H1 (cell line): Measurements from ENCODE around the gene PDS5A. TPM values are rescaled to one million over a fixed set of nuclear protein-coding genes. Genes with fewer than 3 reads are reported as not detected.

Source experiments
- CTCF ChIA-PET: fragments of 300-600 bp; sonication (Branson Sonifier 250); formaldehyde crosslinking; loops from one replicate; lab custom pipeline; 2021; ENCODE audit not compliant: partially characterized antibody; lab: Charles Lee
- POLR2A ChIA-PET: fragments of 300-600 bp; sonication (Branson Sonifier 250); formaldehyde crosslinking; loops from one replicate; lab custom pipeline; 2021; ENCODE audit warnings: inconsistent platforms; ENCODE audit not compliant: partially characterized antibody; lab: Charles Lee
- DNase-seq, 2 experiments: peaks; one replicate each; pipeline versions ENCODE4 v3.0.0 to v3.0.0-alpha.2; 2010 to 2022; ENCODE audit warnings: low spot score in 2 of 2, low read depth in 1 of 2, mixed read lengths in 1 of 2
- FAIRE-seq: peaks from 2 replicates; lab custom pipeline; 2011; peaks lifted over from hg19 to GRCh38; lab: Jason Lieb, UNC
- H2AFZ ChIP-seq: 2 replicates; pipeline ENCODE4 v1.8.1; 2012; ENCODE audit warnings: low read length, inconsistent platforms
- H2AK5ac ChIP-seq: 2 replicates; pipeline ENCODE4 v1.6.1; 2013; ENCODE audit warnings: low read depth, low read length
- H2BK120ac ChIP-seq: replicated peaks from 2 replicates; pipeline ENCODE3; 2013; ENCODE audit warnings: low read depth, low read length, inconsistent platforms
- H2BK12ac ChIP-seq: 2 replicates; pipeline ENCODE4 v1.6.1; 2013; ENCODE audit warnings: low read depth, low read length
- H2BK15ac ChIP-seq: 2 replicates; pipeline ENCODE4 v1.6.1; 2013; ENCODE audit warnings: low read length
- H2BK20ac ChIP-seq: 2 replicates; pipeline ENCODE4 v1.6.1; 2013; ENCODE audit warnings: low read length
- H2BK5ac ChIP-seq: 2 replicates; pipeline ENCODE4 v1.6.1; 2013; ENCODE audit warnings: low read depth, low read length
- H3K14ac ChIP-seq: 2 replicates; pipeline ENCODE4 v1.6.1; 2013; ENCODE audit warnings: inconsistent platforms; ENCODE audit not compliant: insufficient read length
- H3K18ac ChIP-seq: 2 replicates; pipeline ENCODE4 v1.6.1; 2013; ENCODE audit warnings: low read length; ENCODE audit errors: extremely low read depth
- H3K23ac ChIP-seq: 2 replicates; pipeline ENCODE4 v1.6.1; 2013; ENCODE audit warnings: inconsistent platforms; ENCODE audit not compliant: insufficient read length
- H3K23me2 ChIP-seq: 2 replicates; pipeline ENCODE4 v1.6.1; 2013; ENCODE audit warnings: low read depth, low read length
- H3K27ac ChIP-seq: 2 replicates; pipeline ENCODE4 v1.6.1; 2011; ENCODE audit warnings: low read depth, low read length, inconsistent platforms
- H3K27me3 ChIP-seq, 4 experiments: replicated peaks in 1 of 4; 1 replicate in 1 of 4; 2 replicates in 3 of 4; pipeline versions ENCODE4 v1.6.1 to v1.8.1; 2011 to 2013; ENCODE audit warnings: low read length in 3 of 4, mild to moderate bottlenecking in 3 of 4, inconsistent platforms in 2 of 4, mixed read lengths in 2 of 4, moderate library complexity in 1 of 4; ENCODE audit not compliant: control insufficient read depth in 3 of 4, insufficient read depth in 3 of 4; ENCODE audit errors: extremely low read depth in 1 of 4
- H3K36me3 ChIP-seq, 4 experiments: 2 replicates each; pipeline versions ENCODE4 v1.6.1 to v1.8.1; 2011 to 2013; ENCODE audit warnings: mild to moderate bottlenecking in 4 of 4, low read length in 3 of 4, moderate library complexity in 2 of 4, control low read depth in 1 of 4, inconsistent platforms in 1 of 4; ENCODE audit not compliant: insufficient read depth in 4 of 4, control insufficient read depth in 2 of 4
- H3K4ac ChIP-seq: replicated peaks from 2 replicates; pipeline ENCODE3; 2013; ENCODE audit warnings: low read length, low read depth, mixed read lengths, inconsistent platforms; ENCODE audit not compliant: insufficient read length
- H3K4me1 ChIP-seq, 4 experiments: replicated peaks in 1 of 4; 1 replicate in 1 of 4; 2 replicates in 3 of 4; pipeline versions ENCODE4 v1.6.1 to v1.8.1; 2011 to 2013; ENCODE audit warnings: low read length in 3 of 4, inconsistent platforms in 2 of 4, mixed read lengths in 1 of 4; ENCODE audit not compliant: insufficient read depth in 4 of 4, control insufficient read depth in 3 of 4
- H3K4me2 ChIP-seq, 2 experiments: 2 replicates each; pipeline versions ENCODE4 v1.6.1 to v1.8.1; 2011 to 2013; ENCODE audit warnings: low read depth in 2 of 2, low read length in 2 of 2, control low read depth in 1 of 2, inconsistent platforms in 1 of 2, mild to moderate bottlenecking in 1 of 2; ENCODE audit not compliant: insufficient read depth in 1 of 2
- H3K4me3 ChIP-seq, 4 experiments: fragments of 200-600, 300-600 bp in 1 of 4; sonication (generic), shearing (Covaris generic), sonication (Bioruptor Twin) in 1 of 4; 2 replicates each; pipeline versions ENCODE4 v1.5.1 to v1.8.1; 2011 to 2016; ENCODE audit warnings: low read length in 4 of 4, low read depth in 3 of 4, control low read depth in 2 of 4, inconsistent platforms in 2 of 4, mild to moderate bottlenecking in 2 of 4, mixed read lengths in 1 of 4, moderate library complexity in 1 of 4; ENCODE audit not compliant: insufficient read depth in 2 of 4; ENCODE audit errors: extremely low read depth in 1 of 4
- H3K56ac ChIP-seq: replicated peaks from 2 replicates; pipeline ENCODE3; 2013; ENCODE audit warnings: low read depth, mild to moderate bottlenecking, mixed read lengths, low read length, inconsistent platforms; ENCODE audit not compliant: insufficient read length
- H3K79me1 ChIP-seq: 2 replicates; pipeline ENCODE4 v1.6.1; 2013; ENCODE audit warnings: low read depth, low read length, control low read depth
- H3K79me2 ChIP-seq, 2 experiments: 2 replicates each; pipeline versions ENCODE4 v1.6.1 to v1.8.1; 2012 to 2013; ENCODE audit warnings: low read length in 2 of 2, mild to moderate bottlenecking in 2 of 2, inconsistent platforms in 1 of 2; ENCODE audit not compliant: insufficient read depth in 2 of 2, control insufficient read depth in 1 of 2
- H3K9ac ChIP-seq, 4 experiments: replicated peaks in 1 of 4; 1 replicate in 1 of 4; 2 replicates in 3 of 4; pipeline versions ENCODE4 v1.6.1 to v1.8.1; 2011 to 2013; ENCODE audit warnings: low read depth in 3 of 4, low read length in 3 of 4, control low read depth in 2 of 4, mild to moderate bottlenecking in 2 of 4, moderate library complexity in 2 of 4, inconsistent platforms in 1 of 4; ENCODE audit errors: extremely low read depth in 1 of 4
- H3K9me3 ChIP-seq, 2 experiments: 2 replicates each; pipeline versions ENCODE4 v1.6.1 to v1.8.1; 2012 to 2013; ENCODE audit warnings: mild to moderate bottlenecking in 2 of 2, moderate library complexity in 2 of 2, control low read depth in 1 of 2, inconsistent platforms in 1 of 2, low read depth in 1 of 2, low read length in 1 of 2, mixed read lengths in 1 of 2; ENCODE audit not compliant: insufficient read depth in 2 of 2
- H4K20me1 ChIP-seq, 2 experiments: replicated peaks in 1 of 2; 2 replicates each; pipeline versions ENCODE3 to v1.8.1; 2011 to 2013; ENCODE audit warnings: inconsistent platforms in 2 of 2, low read length in 2 of 2, mild to moderate bottlenecking in 1 of 2; ENCODE audit not compliant: insufficient read depth in 2 of 2, control insufficient read depth in 1 of 2
- H4K5ac ChIP-seq: 2 replicates; pipeline ENCODE4 v1.6.1; 2013; ENCODE audit warnings: low read length, low read depth, mixed read lengths, inconsistent platforms; ENCODE audit not compliant: insufficient read length
- H4K8ac ChIP-seq: 2 replicates; pipeline ENCODE4 v1.8.0; 2013; ENCODE audit warnings: mild to moderate bottlenecking, moderate library complexity, low read length, inconsistent platforms; ENCODE audit not compliant: insufficient read depth; ENCODE audit errors: extremely low read depth
- H4K91ac ChIP-seq: replicated peaks from 2 replicates; pipeline ENCODE3; 2013; ENCODE audit warnings: low read length, mixed read lengths, inconsistent platforms; ENCODE audit not compliant: insufficient read length
- E2F6 ChIP-seq: IDR thresholded peaks from 2 replicates; pipeline ENCODE4 v1.6.1; 2012; ENCODE audit warnings: inconsistent platforms
- EZH2 ChIP-seq: fragments of 200-600 bp; sonication (generic); IDR thresholded peaks from 2 replicates; pipeline ENCODE4 v1.7.1; 2012; ENCODE audit warnings: low read depth, mild to moderate bottlenecking, moderate library complexity, low read length, inconsistent platforms; ENCODE audit not compliant: severe bottlenecking
- JUN ChIP-seq: IDR thresholded peaks from 2 replicates; pipeline ENCODE4 v1.6.1; 2011; ENCODE audit warnings: low read depth, mild to moderate bottlenecking, improper control_type of control experiment, low read length
- KDM5A ChIP-seq: fragments of 200-600 bp; IDR thresholded peaks from 2 replicates; pipeline ENCODE4 v1.7.1; 2012; ENCODE audit warnings: mild to moderate bottlenecking, low read length, inconsistent platforms, mixed read lengths
- SP2 ChIP-seq: IDR thresholded peaks from 2 replicates; pipeline ENCODE4 v1.6.1; 2012; ENCODE audit warnings: mild to moderate bottlenecking, low read length, inconsistent platforms
- SUZ12 ChIP-seq: fragments of 200-600 bp; sonication (generic); IDR thresholded peaks from 2 replicates; pipeline ENCODE4 v1.6.1; 2012; ENCODE audit warnings: mild to moderate bottlenecking, inconsistent platforms, low read length, moderate library complexity, mixed read lengths
- YY1 ChIP-seq: IDR thresholded peaks from 2 replicates; pipeline ENCODE4 v1.6.1; 2011; ENCODE audit warnings: low read depth, mild to moderate bottlenecking, low read length
- WGBS, 2 experiments: shearing (Covaris generic) in 1 of 2; methylation state at CpG; one replicate each; pipeline versions ENCODE4 v1.1.6 to v1.1.7; 2013 to 2015; ENCODE audit warnings: low lambda C conversion rate in 2 of 2, mixed read lengths in 2 of 2, inconsistent platforms in 1 of 2, low coverage in 1 of 2, missing lambda C conversion rate in 1 of 2; ENCODE audit not compliant: insufficient replicate concordance in 2 of 2, insufficient coverage in 1 of 2, insufficient read length in 1 of 2; ENCODE audit errors: extremely low coverage in 1 of 2, missing lambda C conversion rate in 1 of 2; 5-methylcytosine and 5-hydroxymethylcytosine counted together
- polyA plus RNA-seq, 7 experiments: library from polyadenylated mRNA; depleted of rRNA in 3 of 7; stranded (reverse) in 5 of 7; unstranded in 2 of 7; fragments of >200 nt in 5 of 7; fragments of 200-250 nt in 2 of 7; gene quantifications; 1 replicate in 5 of 7; 2 replicates in 1 of 7; 4 replicates in 1 of 7; pipeline versions ENCODE4 v1.2.1 to v1.2.3, GENCODE V29; 2011 to 2013; ENCODE audit warnings: missing spikeins in 2 of 7, mixed read lengths in 2 of 7
- total RNA-seq: library from RNA; stranded (reverse); fragmentation: NEBNext Ultra II Directional; extraction: Animal tissue kit (Norgen Biotek cat#: 25700); gene quantifications from 2 replicates; pipeline ENCODE4 v1.2.1, GENCODE V29; 2021
- TF ChIP-seq, protein P1 (sequence below): IDR thresholded peaks from 2 replicates; pipeline ENCODE4 v1.6.1; 2012; ENCODE audit warnings: low read length, inconsistent platforms

PDS5A gene
- total and polyA plus RNA-seq, 2 of the 8 experiments (the other 6 are each of a cell fraction or from before 2014, with no cell fraction given): 15.5 to 76.6 TPM

GRCh38 chr4:39888541-39888940 is 89.2 kb downstream of the PDS5A start:
- no peak overlapping the region for H3K23ac ChIP-seq
- no peak overlapping the region for H2AK5ac ChIP-seq
- no peak overlapping the region for H4K8ac ChIP-seq
- peak overlapping the region in 1 of 2 experiments; percentile 51; a peak in 1 of 4 replicates for H3K4me2 ChIP-seq
- H3K9ac ChIP-seq: no peak overlapping the region
- no peaks in the 10 kb centered on the region for H3K79me2 ChIP-seq
- 90 to 100% methylated on average over 3 to 5 of the region's 5 CpGs for WGBS, 2 experiments
- no peaks in the 10 kb centered on the region for H3K23me2 ChIP-seq
- TF ChIP-seq E2F6: no peak
- no peak for TF ChIP-seq YY1
- no peak for TF ChIP-seq SUZ12
- TF ChIP-seq SP2: no peak
- TF ChIP-seq EZH2: no peak
- no peak for TF ChIP-seq JUN
- TF ChIP-seq, protein P1, sequence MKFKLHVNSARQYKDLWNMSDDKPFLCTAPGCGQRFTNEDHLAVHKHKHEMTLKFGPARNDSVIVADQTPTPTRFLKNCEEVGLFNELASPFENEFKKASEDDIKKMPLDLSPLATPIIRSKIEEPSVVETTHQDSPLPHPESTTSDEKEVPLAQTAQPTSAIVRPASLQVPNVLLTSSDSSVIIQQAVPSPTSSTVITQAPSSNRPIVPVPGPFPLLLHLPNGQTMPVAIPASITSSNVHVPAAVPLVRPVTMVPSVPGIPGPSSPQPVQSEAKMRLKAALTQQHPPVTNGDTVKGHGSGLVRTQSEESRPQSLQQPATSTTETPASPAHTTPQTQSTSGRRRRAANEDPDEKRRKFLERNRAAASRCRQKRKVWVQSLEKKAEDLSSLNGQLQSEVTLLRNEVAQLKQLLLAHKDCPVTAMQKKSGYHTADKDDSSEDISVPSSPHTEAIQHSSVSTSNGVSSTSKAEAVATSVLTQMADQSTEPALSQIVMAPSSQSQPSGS: no peak
- TF ChIP-seq KDM5A: no peak
- no peak overlapping the region for H2BK120ac ChIP-seq
- H2BK15ac ChIP-seq: no peak overlapping the region
- no peak overlapping the region for H3K18ac ChIP-seq
- peak overlapping the region in 1 of 4 experiments; percentile 21; a peak in 1 of 8 replicates for H3K4me3 ChIP-seq
- no peaks in the 10 kb centered on the region for H3K79me1 ChIP-seq
- no peak overlapping the region for H3K27ac ChIP-seq
- DNase-seq: no peak
- no peak overlapping the region for H3K14ac ChIP-seq
- peaks cover 0 to 4% (median 2%) of the 10 kb centered on the region in 4 experiments; a peak in 4 of 7 replicates for H3K4me1 ChIP-seq
- H3K36me3 ChIP-seq: peaks cover 0 to 34% (median 4%) of the 10 kb centered on the region in 4 experiments; a peak in 4 of 8 replicates
- no peak overlapping the region for H3K4ac ChIP-seq
- no peak overlapping the region for H4K91ac ChIP-seq
- H2AFZ ChIP-seq: no peak overlapping the region
- H4K20me1 ChIP-seq: no peaks in the 10 kb centered on the region
- H2BK5ac ChIP-seq: no peak overlapping the region
- H2BK12ac ChIP-seq: no peak overlapping the region
- no peaks in the 10 kb centered on the region for H3K9me3 ChIP-seq
- no peak overlapping the region for H4K5ac ChIP-seq
- ChIA-PET CTCF (interaction anchor here (0.9 to 1.9 kb wide), 3 partner anchors 9 to 90 kb away, joined by 3 to 5 read pairs (median 4); no protein-coding TSS in a partner anchor), POLR2A (interaction anchor here (0.8 kb wide), 1 partner anchor 52 kb away, joined by 3 read pairs; no protein-coding TSS in a partner anchor)
- FAIRE-seq: no peak
- no peaks in the 10 kb centered on the region for H3K27me3 ChIP-seq
- no peak overlapping the region for H3K56ac ChIP-seq
- H2BK20ac ChIP-seq: no peak overlapping the region
